Iris pigment epithelial cell (primary cell): Measurements from ENCODE around the gene MYCN.

ENCODE experiments used
- DNase-seq: peaks from one replicate; pipeline ENCODE4 v3.0.0-alpha.2; 2011; ENCODE audit warnings: low read depth

Gene MYCN

GRCh38 chr2:15931319-15931890 is 8.9 kb upstream of the MYCN start:
- no peak for DNase-seq

- DNase-seq: no peak
Observed at GRCh38 chr2:15931950-15932349, 8.4 kb upstream of the MYCN start.

- DNase-seq: no peak
Observed at GRCh38 chr2:15932394-15933183, 7.8 kb upstream of the MYCN start.

- DNase-seq: no peak
Observed at GRCh38 chr2:15933184-15933845, 7.0 kb upstream of the MYCN start.

- DNase-seq: no peak
Observed at GRCh38 chr2:15934291-15934945, 5.9 kb upstream of the MYCN start.

- DNase-seq: no peak
Observed at GRCh38 chr2:15935189-15935588, 5.2 kb upstream of the MYCN start.

- DNase-seq: no peak
Observed at GRCh38 chr2:15935675-15936074, 4.7 kb upstream of the MYCN start.

GRCh38 chr2:15936277-15937104 is 3.9 kb upstream of the MYCN start:
- no peak for DNase-seq

GRCh38 chr2:15937105-15937881 is 3.1 kb upstream of the MYCN start:
- no peak for DNase-seq

- no peak for DNase-seq
Observed at GRCh38 chr2:15937882-15938802, 2.2 kb upstream of the MYCN start.

- DNase-seq: no peak
Observed at GRCh38 chr2:15938803-15939555, 1.4 kb upstream of the MYCN start.

GRCh38 chr2:15939556-15939853 is 845 bp upstream of the MYCN start:
- peak; percentile 51 for DNase-seq

- peak; percentile 3 for DNase-seq
Observed at GRCh38 chr2:15940661-15941480, 521 bp downstream of the MYCN start.

- no peak for DNase-seq
Observed at GRCh38 chr2:15941481-15941850, 1.1 kb downstream of the MYCN start.

- DNase-seq: peak; percentile 11
Observed at GRCh38 chr2:15941871-15942710, 1.7 kb downstream of the MYCN start.

GRCh38 chr2:15942711-15943345 is 2.5 kb downstream of the MYCN start:
- no peak for DNase-seq
